Measurements from ENCODE around the gene POGK.

The POGK gene

GRCh38 chr1:166905900-166906299, 66.6 kb downstream of the POGK start:
- DNase-seq = no peak
